ENCODE data around the gene NSUN7.

GRCh38 chr4:40721730-40722171 is 28.0 kb upstream of the NSUN7 start:
- no peak for TF ChIP-seq EZH2 (IDR thresholded peaks at IDR 0.05; ENCODE audit: borderline replicate concordance, insufficient read depth, low read length, poor library complexity, severe bottlenecking)
- TF ChIP-seq CTCF (IDR thresholded peaks at IDR 0.05; ENCODE audit: poor library complexity, severe bottlenecking) = no peak
- TF ChIP-seq TAF1 (IDR thresholded peaks at IDR 0.05; ENCODE audit: low read depth) = no peak
- no peak for TF ChIP-seq POLR2AphosphoS5 (IDR thresholded peaks at IDR 0.05)
- no peak for TF ChIP-seq EP300 (conservative IDR thresholded peaks at IDR 0.05; ENCODE audit: poor library complexity, severe bottlenecking)
- no peak for TF ChIP-seq REST (IDR thresholded peaks at IDR 0.05; ENCODE audit: borderline replicate concordance)

Data from neural cell (in vitro differentiated cells).